AG09319 (cell line): Measurements from ENCODE around the gene TRABD2B.

Experiments used
- DNase-seq: peaks from one replicate; pipeline ENCODE4 v3.0.0-alpha.2; 2010; ENCODE audit warnings: low read depth; ENCODE audit errors: extremely low read depth
- TF ChIP-seq, protein P1 (sequence below): IDR thresholded peaks from 2 replicates; pipeline ENCODE4 v1.5.1; 2011; ENCODE audit warnings: low read depth, mild to moderate bottlenecking, inconsistent platforms, low read length, moderate library complexity

The TRABD2B gene

DNA sequence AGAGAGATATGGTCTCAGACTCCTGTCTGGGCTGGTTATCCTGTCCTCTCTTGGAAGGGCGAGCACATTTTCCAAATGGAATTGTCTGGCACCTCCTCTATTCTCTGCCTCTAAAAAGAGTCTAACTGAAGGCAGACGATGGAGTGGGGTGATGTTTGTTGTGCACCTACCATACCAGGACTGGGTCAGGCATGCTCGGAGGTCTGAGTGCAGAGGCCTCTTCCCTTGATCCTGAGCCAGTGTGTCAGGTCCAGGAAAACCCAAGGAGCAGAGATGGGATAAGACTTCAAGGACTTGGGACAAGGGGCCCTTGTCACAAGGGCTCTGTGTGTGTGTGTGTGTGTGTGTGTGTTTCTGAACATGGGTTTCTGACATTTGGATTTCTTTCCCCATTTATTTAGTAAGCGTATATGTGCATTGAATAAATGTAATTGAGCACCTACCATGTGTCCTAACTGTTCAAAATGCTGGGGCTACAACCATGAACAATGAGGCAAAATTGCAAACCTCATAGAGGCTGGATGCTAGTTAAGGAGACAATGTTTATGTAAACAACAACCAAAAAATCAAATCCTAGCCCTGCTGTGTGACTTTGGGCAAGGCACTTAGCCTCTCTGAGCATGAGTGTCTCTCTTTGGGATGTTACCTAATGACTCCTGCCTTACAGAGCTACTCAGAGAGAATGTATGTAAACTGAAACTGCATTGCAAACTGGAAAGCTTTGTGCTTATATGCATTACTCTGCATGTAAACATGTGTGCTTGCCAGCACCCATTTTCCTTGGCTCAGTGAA lies 283.0 kb downstream of the TRABD2B start:
- TF ChIP-seq, protein P1, sequence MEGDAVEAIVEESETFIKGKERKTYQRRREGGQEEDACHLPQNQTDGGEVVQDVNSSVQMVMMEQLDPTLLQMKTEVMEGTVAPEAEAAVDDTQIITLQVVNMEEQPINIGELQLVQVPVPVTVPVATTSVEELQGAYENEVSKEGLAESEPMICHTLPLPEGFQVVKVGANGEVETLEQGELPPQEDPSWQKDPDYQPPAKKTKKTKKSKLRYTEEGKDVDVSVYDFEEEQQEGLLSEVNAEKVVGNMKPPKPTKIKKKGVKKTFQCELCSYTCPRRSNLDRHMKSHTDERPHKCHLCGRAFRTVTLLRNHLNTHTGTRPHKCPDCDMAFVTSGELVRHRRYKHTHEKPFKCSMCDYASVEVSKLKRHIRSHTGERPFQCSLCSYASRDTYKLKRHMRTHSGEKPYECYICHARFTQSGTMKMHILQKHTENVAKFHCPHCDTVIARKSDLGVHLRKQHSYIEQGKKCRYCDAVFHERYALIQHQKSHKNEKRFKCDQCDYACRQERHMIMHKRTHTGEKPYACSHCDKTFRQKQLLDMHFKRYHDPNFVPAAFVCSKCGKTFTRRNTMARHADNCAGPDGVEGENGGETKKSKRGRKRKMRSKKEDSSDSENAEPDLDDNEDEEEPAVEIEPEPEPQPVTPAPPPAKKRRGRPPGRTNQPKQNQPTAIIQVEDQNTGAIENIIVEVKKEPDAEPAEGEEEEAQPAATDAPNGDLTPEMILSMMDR, result no peak
- no peak for DNase-seq

DNA sequence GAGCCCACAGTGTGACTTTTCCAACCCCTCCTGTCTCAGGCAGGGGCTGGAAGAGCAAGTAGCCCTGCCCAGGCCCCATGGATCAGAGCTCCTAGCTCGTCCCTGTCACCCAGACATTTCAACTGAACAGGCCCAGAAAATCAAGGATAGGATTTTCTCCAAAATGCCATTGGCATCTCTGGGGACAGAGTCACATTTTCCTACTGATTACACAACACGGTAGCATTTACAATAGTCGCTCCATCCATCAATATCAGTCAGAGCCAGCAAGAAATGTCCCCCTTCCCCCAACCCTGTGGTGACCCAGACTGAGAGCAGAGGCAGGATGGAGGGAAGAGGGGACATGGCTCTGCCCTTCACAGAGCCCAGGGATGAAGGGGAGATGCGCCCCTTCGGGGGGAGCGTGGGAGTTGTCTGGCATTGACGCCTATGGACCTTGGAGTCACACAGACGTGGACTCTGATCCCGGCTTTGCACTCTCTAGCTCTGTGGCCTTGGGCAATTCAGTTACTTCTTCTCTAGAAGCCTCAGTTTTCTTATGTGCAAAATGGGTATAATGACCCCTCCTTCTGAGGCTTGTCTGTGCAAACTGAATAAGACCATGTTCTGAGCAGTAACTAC lies 283.7 kb downstream of the TRABD2B start:
- DNase-seq, result no peak
- TF ChIP-seq, protein P1, result no peak

DNA sequence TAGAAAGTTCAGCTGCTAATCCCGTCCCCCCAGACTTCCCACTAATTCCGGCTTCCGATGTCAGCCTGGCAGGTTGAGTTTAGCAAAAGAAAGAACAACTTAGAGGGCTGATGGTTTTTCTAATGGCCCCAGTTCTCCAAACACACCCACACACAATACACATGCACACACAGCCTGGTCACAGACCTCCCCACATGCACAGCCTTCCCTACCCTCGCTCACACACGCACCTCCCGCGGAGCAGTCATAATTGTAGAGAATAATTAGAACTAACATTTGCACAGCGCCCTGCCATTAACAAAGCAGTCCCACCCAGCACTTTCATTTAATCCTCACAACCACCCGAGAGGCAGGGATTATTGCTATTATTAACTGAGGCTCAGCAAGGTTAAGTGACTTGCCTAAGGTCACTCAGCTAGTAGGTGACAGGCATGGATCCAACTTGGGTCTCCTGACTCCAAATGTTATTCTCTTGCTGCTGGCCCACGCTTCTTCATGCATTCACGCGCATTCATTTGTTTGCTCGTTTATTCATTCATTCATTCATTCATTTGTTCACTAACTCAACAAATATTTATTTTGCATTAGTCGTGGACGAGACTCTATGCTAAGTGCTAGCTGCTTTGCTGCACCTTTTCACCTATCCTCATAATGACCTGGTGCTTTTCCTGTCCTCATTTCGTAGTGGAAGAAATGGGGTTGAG lies 284.4 kb downstream of the TRABD2B start:
- TF ChIP-seq, protein P1, result no peak
- no peak for DNase-seq

DNA sequence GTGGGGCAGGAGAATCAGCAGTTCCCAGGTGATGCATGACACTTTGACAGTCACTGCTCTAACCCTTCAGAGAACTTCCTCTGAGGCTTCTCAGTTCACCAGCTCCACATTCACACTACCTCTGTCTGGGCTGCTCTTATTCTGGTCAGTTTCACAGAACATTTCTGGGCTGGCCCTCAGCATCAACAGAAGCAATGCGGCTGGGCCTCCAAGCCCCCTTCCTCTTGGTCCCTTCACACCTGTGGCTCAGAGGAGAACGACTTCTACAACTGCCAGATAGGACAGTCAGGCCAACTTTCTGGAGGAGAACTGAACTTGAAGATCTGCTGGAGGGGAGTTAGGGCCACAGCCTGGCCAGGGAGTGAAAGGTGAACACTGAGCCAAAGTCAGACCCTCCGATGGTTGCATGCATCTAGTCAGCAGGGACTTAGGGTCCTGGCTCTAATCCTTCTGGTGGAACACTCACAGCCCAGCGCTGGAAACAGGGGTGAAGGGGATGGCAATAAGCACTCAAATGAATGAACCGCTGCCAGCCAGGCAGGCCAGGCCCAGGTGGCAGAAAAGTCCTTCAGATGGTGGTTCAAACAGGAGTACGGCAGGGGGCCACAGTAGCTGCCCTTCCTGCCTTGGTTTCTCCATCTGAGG lies 285.2 kb downstream of the TRABD2B start:
- TF ChIP-seq, protein P1, result no peak
- no peak for DNase-seq

DNA sequence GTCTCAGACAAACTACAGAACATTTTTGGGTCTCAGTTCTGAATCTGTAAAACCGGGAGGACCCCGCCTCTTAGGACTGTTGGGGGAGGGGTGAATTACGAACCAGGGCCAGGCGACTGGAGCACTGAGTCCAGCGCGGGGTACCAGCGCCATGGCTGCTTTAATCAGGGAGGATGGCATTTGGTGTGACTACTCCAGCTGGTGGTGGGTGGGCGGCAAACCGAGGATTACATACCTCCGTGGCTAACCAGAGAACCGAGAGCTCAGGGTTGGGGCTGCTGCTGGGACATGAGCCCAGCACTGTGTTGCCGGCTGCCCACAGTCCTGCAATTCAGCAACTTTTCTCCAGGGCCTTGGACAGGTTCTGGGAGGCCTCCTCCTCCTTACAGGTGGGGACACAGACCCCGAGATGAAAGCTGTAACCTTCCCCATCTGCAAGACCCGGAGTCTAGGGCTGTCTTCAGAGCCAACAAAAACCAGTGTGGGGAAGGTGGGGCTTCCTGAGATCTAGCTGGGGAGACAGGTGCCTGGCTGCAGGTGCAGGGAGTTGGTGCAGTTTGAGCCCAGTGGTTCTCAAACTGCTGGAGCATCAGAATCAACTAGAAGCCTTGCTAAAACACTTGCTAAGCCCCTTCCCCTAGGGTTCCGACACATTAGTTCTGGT lies 285.9 kb downstream of the TRABD2B start:
- TF ChIP-seq, protein P1, result no peak
- no peak for DNase-seq
